Neural progenitor cell (in vitro differentiated cells): Measurements from ENCODE around the gene VSX1. TPM values are rescaled to one million over a fixed set of nuclear protein-coding genes. Genes with fewer than 3 reads are reported as not detected.

Experiments used
- DNase-seq: peaks from one replicate; pipeline ENCODE4 v3.0.0-alpha.2; 2016; ENCODE audit warnings: low spot score
- H2AFZ ChIP-seq: fragments of 200-600 bp; sonication (generic); replicated peaks from 2 replicates; pipeline ENCODE4 v1.6.1; 2016; ENCODE audit warnings: antibody characterized with exemption
- H3F3A ChIP-seq: fragments of 200-600 bp; sonication (generic); 2 replicates; pipeline ENCODE4 v1.6.1; 2016; ENCODE audit warnings: antibody characterized with exemption, low read depth
- H3K27ac ChIP-seq: fragments of 200-600 bp; sonication (generic); 2 replicates; pipeline ENCODE4 v1.5.1; 2016; ENCODE audit warnings: mild to moderate bottlenecking
- H3K27me3 ChIP-seq: fragments of 200-600 bp; sonication (generic); 2 replicates; pipeline ENCODE4 v1.6.1; 2016; ENCODE audit warnings: mild to moderate bottlenecking, moderate library complexity
- H3K36me3 ChIP-seq: fragments of 200-600 bp; sonication (generic); 2 replicates; pipeline ENCODE4 v1.5.1; 2016
- H3K4me1 ChIP-seq: fragments of 200-600 bp; sonication (generic); 2 replicates; pipeline ENCODE4 v1.6.1; 2016; ENCODE audit warnings: mixed run types
- H3K4me2 ChIP-seq: fragments of 200-600 bp; sonication (generic); 2 replicates; pipeline ENCODE4 v1.6.1; 2016
- H3K4me3 ChIP-seq: fragments of 200-600 bp; sonication (generic); 2 replicates; pipeline ENCODE4 v1.5.1; 2016
- H3K79me2 ChIP-seq: fragments of 200-600 bp; sonication (generic); 2 replicates; pipeline ENCODE4 v1.6.1; 2016; ENCODE audit warnings: low read depth
- H3K9ac ChIP-seq: fragments of 200-600 bp; sonication (generic); 2 replicates; pipeline ENCODE4 v1.6.1; 2016
- H3K9me3 ChIP-seq: fragments of 200-600 bp; sonication (generic); 2 replicates; pipeline ENCODE4 v1.5.1; 2016; ENCODE audit warnings: low read depth
- H4K20me1 ChIP-seq: fragments of 200-600 bp; sonication (generic); 2 replicates; pipeline ENCODE4 v1.6.1; 2016; ENCODE audit warnings: low read depth
- H3K27ac Mint-ChIP-seq: 3 replicates; pipeline ENCODE4 v1.8.0; 2021; ENCODE audit warnings: mixed read lengths
- H3K27me3 Mint-ChIP-seq: 2 replicates; pipeline ENCODE4 v1.8.0; 2022; ENCODE audit warnings: low read depth, mild to moderate bottlenecking, inconsistent platforms, moderate library complexity, mixed read lengths; ENCODE audit not compliant: insufficient read depth
- H3K36me3 Mint-ChIP-seq: 3 replicates; pipeline ENCODE4 v1.8.0; 2021; ENCODE audit warnings: mixed read lengths
- H3K4me1 Mint-ChIP-seq: 3 replicates; pipeline ENCODE4 v1.8.0; 2021; ENCODE audit warnings: mixed read lengths
- H3K4me3 Mint-ChIP-seq: 3 replicates; pipeline ENCODE4 v1.8.0; 2021; ENCODE audit warnings: mild to moderate bottlenecking, moderate library complexity, mixed read lengths
- H3K9me3 Mint-ChIP-seq: 3 replicates; pipeline ENCODE4 v1.8.0; 2020; ENCODE audit warnings: mixed read lengths
- EZH2 ChIP-seq: fragments of 200-600 bp; sonication (generic); IDR thresholded peaks from 2 replicates; pipeline ENCODE4 v1.6.1; 2017; ENCODE audit warnings: antibody characterized with exemption, mild to moderate bottlenecking, moderate library complexity
- EZH2phosphoT487 ChIP-seq: fragments of 200-600 bp; sonication (generic); IDR thresholded peaks from 2 replicates; pipeline ENCODE4 v1.6.1; 2017; ENCODE audit warnings: antibody characterized with exemption
- total RNA-seq: library from RNA; depleted of rRNA; stranded (reverse); fragments of >200 nt; gene quantifications from 2 replicates; pipeline ENCODE4 v1.2.3, GENCODE V29; 2015; ENCODE audit warnings: low replicate concordance
- TF ChIP-seq, protein P1 (sequence below): fragments of 200-600 bp; sonication (generic); IDR thresholded peaks from 2 replicates; pipeline ENCODE4 v1.5.1; 2017; ENCODE audit warnings: antibody characterized with exemption, mild to moderate bottlenecking

VSX1 gene
- total RNA-seq, 1 donor from 2014 or later, result not detected

- H3K4me1 ChIP-seq, result peaks cover 7% of the 10 kb centered on the region
- no peaks in the 10 kb centered on the region for H3F3A ChIP-seq
- H3K9ac ChIP-seq, result no peak overlapping the region
- no peak overlapping the region for H3K27ac ChIP-seq
- DNase-seq, result no peak
- no peak overlapping the region for H3K27ac Mint-ChIP-seq
- TF ChIP-seq EZH2phosphoT487, result no peak
- TF ChIP-seq, protein P1, sequence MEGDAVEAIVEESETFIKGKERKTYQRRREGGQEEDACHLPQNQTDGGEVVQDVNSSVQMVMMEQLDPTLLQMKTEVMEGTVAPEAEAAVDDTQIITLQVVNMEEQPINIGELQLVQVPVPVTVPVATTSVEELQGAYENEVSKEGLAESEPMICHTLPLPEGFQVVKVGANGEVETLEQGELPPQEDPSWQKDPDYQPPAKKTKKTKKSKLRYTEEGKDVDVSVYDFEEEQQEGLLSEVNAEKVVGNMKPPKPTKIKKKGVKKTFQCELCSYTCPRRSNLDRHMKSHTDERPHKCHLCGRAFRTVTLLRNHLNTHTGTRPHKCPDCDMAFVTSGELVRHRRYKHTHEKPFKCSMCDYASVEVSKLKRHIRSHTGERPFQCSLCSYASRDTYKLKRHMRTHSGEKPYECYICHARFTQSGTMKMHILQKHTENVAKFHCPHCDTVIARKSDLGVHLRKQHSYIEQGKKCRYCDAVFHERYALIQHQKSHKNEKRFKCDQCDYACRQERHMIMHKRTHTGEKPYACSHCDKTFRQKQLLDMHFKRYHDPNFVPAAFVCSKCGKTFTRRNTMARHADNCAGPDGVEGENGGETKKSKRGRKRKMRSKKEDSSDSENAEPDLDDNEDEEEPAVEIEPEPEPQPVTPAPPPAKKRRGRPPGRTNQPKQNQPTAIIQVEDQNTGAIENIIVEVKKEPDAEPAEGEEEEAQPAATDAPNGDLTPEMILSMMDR, result no peak
- no peak for TF ChIP-seq EZH2
- peaks cover 9% of the 10 kb centered on the region for H3K27me3 Mint-ChIP-seq
- H4K20me1 ChIP-seq, result no peaks in the 10 kb centered on the region
- H3K4me1 Mint-ChIP-seq, result peaks cover 30% of the 10 kb centered on the region
- no peaks in the 10 kb centered on the region for H3K9me3 ChIP-seq
- H3K36me3 Mint-ChIP-seq, result no peaks in the 10 kb centered on the region
- H3K36me3 ChIP-seq, result no peaks in the 10 kb centered on the region
- H3K4me3 Mint-ChIP-seq, result no peak overlapping the region
- peaks cover 4% of the 10 kb centered on the region for H3K27me3 ChIP-seq
- H2AFZ ChIP-seq, result no peak overlapping the region
- no peaks in the 10 kb centered on the region for H3K79me2 ChIP-seq
- no peak overlapping the region for H3K4me3 ChIP-seq
- H3K9me3 Mint-ChIP-seq, result peaks cover 2% of the 10 kb centered on the region
- H3K4me2 ChIP-seq, result no peak overlapping the region
These were observed 51.8 kb downstream of the VSX1 start for GRCh38 chr20:25030007-25030648.

- Histone ChIP-seq H3K4me1 (no peaks in the 10 kb centered on the region), H3K9ac (no peak overlapping the region), H3K27ac (no peak overlapping the region), H2AFZ (no peak overlapping the region), H4K20me1 (no peaks in the 10 kb centered on the region), H3F3A (no peaks in the 10 kb centered on the region), H3K9me3 (no peaks in the 10 kb centered on the region), H3K79me2 (no peaks in the 10 kb centered on the region), H3K4me3 (no peak overlapping the region), H3K4me2 (no peak overlapping the region), H3K36me3 (no peaks in the 10 kb centered on the region), H3K27me3 (peaks cover 4% of the 10 kb centered on the region)
- Mint-ChIP-seq H3K27me3 (peaks cover 6% of the 10 kb centered on the region), H3K27ac (no peak overlapping the region), H3K9me3 (peaks cover 2% of the 10 kb centered on the region), H3K4me3 (no peak overlapping the region), H3K36me3 (no peaks in the 10 kb centered on the region), H3K4me1 (peaks cover 1% of the 10 kb centered on the region)
- DNase-seq, result no peak
- TF ChIP-seq EZH2phosphoT487, result no peak
These were observed 55.8 kb downstream of the VSX1 start for GRCh38 chr20:25025986-25026605.

Other genes starting within 250 kb of the VSX1 start
- gene CST7, start 132.9 kb downstream of the VSX1 start, total RNA-seq, result not detected in 2 replicates
- gene APMAP, start 89.4 kb downstream of the VSX1 start, total RNA-seq, result 71.7 and 88.0 TPM in 2 replicates
- not detected in 2 replicates for gene ACSS1, start 24.0 kb downstream of the VSX1 start, total RNA-seq
- 32.3 and 60.1 TPM in 2 replicates for gene ENTPD6, start 113.6 kb upstream of the VSX1 start, total RNA-seq
- 40.9 and 76.7 TPM in 2 replicates for gene PYGB, start 165.9 kb upstream of the VSX1 start, total RNA-seq